ENCODE results near the gene TTC12. TPM values are rescaled to one million over a fixed set of nuclear protein-coding genes. Genes with fewer than 3 reads are reported as not detected.

TTC12 gene
- total RNA-seq, 1 experiment from 2014 or later: 24.3 TPM

DNA sequence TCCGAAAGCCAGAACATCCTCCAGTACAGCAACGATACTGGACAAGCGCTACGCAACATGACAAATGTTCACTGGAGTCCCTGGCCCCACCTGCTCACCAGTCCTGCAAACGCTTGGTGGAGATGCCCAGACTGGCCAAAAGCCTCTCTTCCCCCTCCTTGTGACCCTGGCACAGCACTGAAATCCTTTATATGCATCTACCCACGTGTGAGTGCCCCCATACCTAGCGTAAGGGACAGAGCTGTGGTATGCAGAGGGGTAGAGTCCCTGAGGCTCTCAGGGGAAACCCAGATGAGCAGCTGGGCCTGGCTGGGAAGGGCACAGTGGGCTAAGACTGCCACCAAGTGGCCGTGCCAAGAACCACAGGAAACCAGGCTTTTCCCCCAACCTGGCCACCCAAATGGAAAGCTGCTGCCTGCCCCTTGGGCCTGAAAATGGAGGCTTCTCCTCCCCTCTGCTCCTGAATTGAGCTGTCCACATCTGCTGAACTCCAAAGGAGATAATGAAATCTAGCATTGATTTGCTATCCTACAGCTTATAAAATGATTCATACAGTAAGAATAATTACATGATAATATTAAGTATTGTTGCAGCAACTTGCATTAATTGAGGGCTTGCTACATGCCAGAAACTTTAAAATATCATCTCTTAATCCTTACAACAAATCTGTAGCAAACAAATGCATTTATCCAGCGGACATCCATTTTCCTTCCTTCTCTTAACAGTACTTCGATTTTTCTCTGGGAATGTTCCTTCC, 24.8 kb upstream of the TTC12 start:
- H3K4me3 ChIP-seq (ENCODE audit: low read depth in 2 of 2, low read length in 2 of 2): no peak overlapping the region
- H3K27me3 ChIP-seq (ENCODE audit: control insufficient read depth, insufficient read depth, low read length): no peaks in the 10 kb centered on the region; the same call in 1 of the 2 replicates
- DNase-seq (ENCODE audit: low read depth, low spot score) (peak; percentile 53), ATAC-seq (peak; percentile 89)
- H3K36me3 ChIP-seq (ENCODE audit: control insufficient read depth, insufficient read depth, low read length): no peaks in the 10 kb centered on the region
- H3K4me1 ChIP-seq (ENCODE audit: control insufficient read depth, insufficient read depth, low read length): no peaks in the 10 kb centered on the region
- no peaks in the 10 kb centered on the region for H3K9me3 ChIP-seq (ENCODE audit: control insufficient read depth, insufficient read depth, low read depth, low read length)
- POLR2A ChIA-PET: no interaction called here
- TF ChIP-seq TCF7L2 (IDR thresholded peaks at IDR 0.05; ENCODE audit: low read depth, low read length) (no peak), POLR2AphosphoS5 (IDR thresholded peaks at IDR 0.05; ENCODE audit: low read depth, low read length) (no peak), SIN3A (IDR thresholded peaks at IDR 0.05; ENCODE audit: borderline replicate concordance, insufficient read depth, low read depth, low read length) (no peak)
- TF ChIP-seq, protein P1, sequence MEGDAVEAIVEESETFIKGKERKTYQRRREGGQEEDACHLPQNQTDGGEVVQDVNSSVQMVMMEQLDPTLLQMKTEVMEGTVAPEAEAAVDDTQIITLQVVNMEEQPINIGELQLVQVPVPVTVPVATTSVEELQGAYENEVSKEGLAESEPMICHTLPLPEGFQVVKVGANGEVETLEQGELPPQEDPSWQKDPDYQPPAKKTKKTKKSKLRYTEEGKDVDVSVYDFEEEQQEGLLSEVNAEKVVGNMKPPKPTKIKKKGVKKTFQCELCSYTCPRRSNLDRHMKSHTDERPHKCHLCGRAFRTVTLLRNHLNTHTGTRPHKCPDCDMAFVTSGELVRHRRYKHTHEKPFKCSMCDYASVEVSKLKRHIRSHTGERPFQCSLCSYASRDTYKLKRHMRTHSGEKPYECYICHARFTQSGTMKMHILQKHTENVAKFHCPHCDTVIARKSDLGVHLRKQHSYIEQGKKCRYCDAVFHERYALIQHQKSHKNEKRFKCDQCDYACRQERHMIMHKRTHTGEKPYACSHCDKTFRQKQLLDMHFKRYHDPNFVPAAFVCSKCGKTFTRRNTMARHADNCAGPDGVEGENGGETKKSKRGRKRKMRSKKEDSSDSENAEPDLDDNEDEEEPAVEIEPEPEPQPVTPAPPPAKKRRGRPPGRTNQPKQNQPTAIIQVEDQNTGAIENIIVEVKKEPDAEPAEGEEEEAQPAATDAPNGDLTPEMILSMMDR (IDR thresholded peaks at IDR 0.05): peak; percentile 96
- TF ChIP-seq, protein P2, sequence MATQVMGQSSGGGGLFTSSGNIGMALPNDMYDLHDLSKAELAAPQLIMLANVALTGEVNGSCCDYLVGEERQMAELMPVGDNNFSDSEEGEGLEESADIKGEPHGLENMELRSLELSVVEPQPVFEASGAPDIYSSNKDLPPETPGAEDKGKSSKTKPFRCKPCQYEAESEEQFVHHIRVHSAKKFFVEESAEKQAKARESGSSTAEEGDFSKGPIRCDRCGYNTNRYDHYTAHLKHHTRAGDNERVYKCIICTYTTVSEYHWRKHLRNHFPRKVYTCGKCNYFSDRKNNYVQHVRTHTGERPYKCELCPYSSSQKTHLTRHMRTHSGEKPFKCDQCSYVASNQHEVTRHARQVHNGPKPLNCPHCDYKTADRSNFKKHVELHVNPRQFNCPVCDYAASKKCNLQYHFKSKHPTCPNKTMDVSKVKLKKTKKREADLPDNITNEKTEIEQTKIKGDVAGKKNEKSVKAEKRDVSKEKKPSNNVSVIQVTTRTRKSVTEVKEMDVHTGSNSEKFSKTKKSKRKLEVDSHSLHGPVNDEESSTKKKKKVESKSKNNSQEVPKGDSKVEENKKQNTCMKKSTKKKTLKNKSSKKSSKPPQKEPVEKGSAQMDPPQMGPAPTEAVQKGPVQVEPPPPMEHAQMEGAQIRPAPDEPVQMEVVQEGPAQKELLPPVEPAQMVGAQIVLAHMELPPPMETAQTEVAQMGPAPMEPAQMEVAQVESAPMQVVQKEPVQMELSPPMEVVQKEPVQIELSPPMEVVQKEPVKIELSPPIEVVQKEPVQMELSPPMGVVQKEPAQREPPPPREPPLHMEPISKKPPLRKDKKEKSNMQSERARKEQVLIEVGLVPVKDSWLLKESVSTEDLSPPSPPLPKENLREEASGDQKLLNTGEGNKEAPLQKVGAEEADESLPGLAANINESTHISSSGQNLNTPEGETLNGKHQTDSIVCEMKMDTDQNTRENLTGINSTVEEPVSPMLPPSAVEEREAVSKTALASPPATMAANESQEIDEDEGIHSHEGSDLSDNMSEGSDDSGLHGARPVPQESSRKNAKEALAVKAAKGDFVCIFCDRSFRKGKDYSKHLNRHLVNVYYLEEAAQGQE (IDR thresholded peaks at IDR 0.05; ENCODE audit: insufficient read depth in 1 of 2, low read depth in 2 of 2, low read length in 1 of 2): no peak
- in situ Hi-C loops (cut with HindIII; ENCODE audit: low pct_unique_long_range_greater_than_20kb, low sequenced_read_pairs) (no loop called here), intact Hi-C loops (cut with micrococcal nuclease; ENCODE audit: unreplicated experiment) (loop anchor here (2.0 to 10.0 kb wide), 4 partner anchors 492 to 1065 kb away; partner anchors contain the start of gene PTS)
- CTCF ChIA-PET: interaction anchor here (0.6 to 1.9 kb wide), 6 partner anchors 131 to 1001 kb away, joined by 3 to 11 read pairs (median 4); partner anchors contain the start of gene ZW10
- no TSS peak for BruUV-seq (replicated peaks)
- no peak overlapping the region for H3K27ac ChIP-seq (ENCODE audit: low read length)

DNA sequence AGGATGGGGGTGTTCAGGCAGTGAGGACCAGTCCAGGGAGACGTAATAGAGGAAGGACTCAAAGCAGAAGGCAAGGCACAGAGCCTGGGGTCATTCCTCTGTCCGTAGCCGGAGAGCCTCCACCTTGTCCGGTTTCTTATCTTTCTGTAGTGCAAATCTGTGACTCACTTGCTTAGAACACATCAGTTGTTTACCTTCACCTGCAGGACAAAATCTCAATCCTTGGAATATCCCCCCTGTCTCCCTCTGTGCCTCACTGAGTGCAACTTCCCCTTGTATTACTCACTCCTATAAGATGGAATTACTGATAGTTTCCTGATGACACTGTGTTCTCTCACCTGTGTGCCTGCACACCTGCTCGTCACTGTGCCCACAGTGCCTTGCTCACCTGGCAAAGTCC, 20.4 kb upstream of the TTC12 start:
- TF ChIP-seq, protein P1 (IDR thresholded peaks at IDR 0.05): no peak
- TF ChIP-seq SIN3A (IDR thresholded peaks at IDR 0.05; ENCODE audit: borderline replicate concordance, insufficient read depth, low read depth, low read length): no peak
- TF ChIP-seq TCF7L2 (IDR thresholded peaks at IDR 0.05; ENCODE audit: low read depth, low read length): no peak
- no peak for TF ChIP-seq POLR2AphosphoS5 (IDR thresholded peaks at IDR 0.05; ENCODE audit: low read depth, low read length)
- TF ChIP-seq, protein P2 (IDR thresholded peaks at IDR 0.05; ENCODE audit: insufficient read depth in 1 of 2, low read depth in 2 of 2, low read length in 1 of 2): no peak
- CTCF ChIA-PET: interaction anchor here (0.7 kb wide), 1 partner anchor 94 kb away, joined by 3 read pairs; the partner anchor contains the start of gene ANKK1

More for the DNA sequence above, 20.4 kb upstream of the TTC12 start:
- Histone ChIP-seq H3K27ac (ENCODE audit: low read length) (no peak overlapping the region), H3K36me3 (ENCODE audit: control insufficient read depth, insufficient read depth, low read length) (no peaks in the 10 kb centered on the region), H3K27me3 (ENCODE audit: control insufficient read depth, insufficient read depth, low read length) (no peaks in the 10 kb centered on the region; the same call in 1 of the 2 replicates), H3K4me3 (ENCODE audit: low read depth in 2 of 2, low read length in 2 of 2) (no peak overlapping the region), H3K9me3 (ENCODE audit: control insufficient read depth, insufficient read depth, low read depth, low read length) (no peaks in the 10 kb centered on the region), H3K4me1 (ENCODE audit: control insufficient read depth, insufficient read depth, low read length) (no peaks in the 10 kb centered on the region)
- ATAC-seq: no peak
- intact Hi-C loops (cut with micrococcal nuclease; ENCODE audit: unreplicated experiment): no loop called here
- in situ Hi-C loops (cut with HindIII; ENCODE audit: low pct_unique_long_range_greater_than_20kb, low sequenced_read_pairs): no loop called here
- POLR2A ChIA-PET: no interaction called here
- BruUV-seq (replicated peaks): no TSS peak
- DNase-seq (ENCODE audit: low read depth, low spot score): no peak
